Measurements from ENCODE around the gene STAT4. TPM values are rescaled to one million over a fixed set of nuclear protein-coding genes. Genes with fewer than 3 reads are reported as not detected.

The STAT4 gene
- total and polyA plus RNA-seq, 4 donors: 0.85 to 7.9 (median 3.2) TPM

GRCh38 chr2:191049728-191050639 lies 100.8 kb downstream of the STAT4 start:
- Histone ChIP-seq H3K9me3 (ENCODE audit: control insufficient read depth in 4 of 4, low read length in 3 of 4) (no peaks in the 10 kb centered on the region), H3K27me3 (ENCODE audit: control insufficient read depth in 4 of 4, insufficient read depth in 4 of 4, low read length in 3 of 4) (no peaks in the 10 kb centered on the region), H3K27ac (ENCODE audit: low read depth in 1 of 2, low read length in 2 of 2) (peak overlapping the region; percentile 42 to 58), H3K36me3 (ENCODE audit: control insufficient read depth in 4 of 4, insufficient read depth in 3 of 4, low read depth in 1 of 4, low read length in 3 of 4) (no peaks in the 10 kb centered on the region), H3K4me3 (ENCODE audit: low read depth in 1 of 3, low read length in 3 of 3) (no peak overlapping the region), H3K4me1 (ENCODE audit: control insufficient read depth in 4 of 4, insufficient read depth in 4 of 4, low read length in 3 of 4) (peaks cover 3 to 45% (median 32%) of the 10 kb centered on the region in 4 donors), H3K9ac (ENCODE audit: low read depth in 1 of 2, low read length in 2 of 2) (no peak overlapping the region)
- no peak for DNase-seq (ENCODE audit: low spot score)
- TF ChIP-seq YY1 (IDR thresholded peaks at IDR 0.05) (peak; percentile 61), JUND (IDR thresholded peaks at IDR 0.05) (peak; percentile 73 to 83), RXRA (IDR thresholded peaks at IDR 0.05) (peak; percentile 67 to 81), HNF4A (conservative IDR thresholded peaks at IDR 0.05) (peak; percentile 85 to 88), MAX (IDR thresholded peaks at IDR 0.05) (peak; percentile 52), EGR1 (IDR thresholded peaks at IDR 0.05; ENCODE audit: low read depth in 2 of 2) (peak in 1 of 2 donors; percentile 39), TAF1 (conservative IDR thresholded peaks at IDR 0.05) (no peak), RAD21 (IDR thresholded peaks at IDR 0.05) (peak; percentile 31 to 37), FOXA2 (IDR thresholded peaks at IDR 0.05) (peak; percentile 76), ATF3 (IDR thresholded peaks at IDR 0.05) (no peak), REST (IDR thresholded peaks at IDR 0.05) (no peak), NR2F2 (IDR thresholded peaks at IDR 0.05) (no peak), GABPA (IDR thresholded peaks at IDR 0.05 in 1 of 2, conservative IDR thresholded peaks at IDR 0.05 in 1 of 2) (peak in 1 of 2 donors; percentile 15), FOXA1 (IDR thresholded peaks at IDR 0.05) (peak; percentile 24), HNF4G (IDR thresholded peaks at IDR 0.05) (peak; percentile 71), CTCF (IDR thresholded peaks at IDR 0.05; ENCODE audit: low read depth, low read length, missing input control) (no peak), SP1 (IDR thresholded peaks at IDR 0.05) (peak; percentile 74), ZBTB33 (IDR thresholded peaks at IDR 0.05) (peak; percentile 61)
- 23% methylated on average over 4 of the region's 4 CpGs for WGBS

All from liver (tissue), 9 donors.